Bone marrow (tissue), 2 donors: ENCODE data around the gene ZCCHC2.

Experiments used
- DNase-seq, 2 donors: peaks; one replicate each; lab custom pipeline; 2025; lab: John Stamatoyannopoulos, UW

Gene ZCCHC2

GRCh38 chr18:62609764-62610163, 86.9 kb downstream of the ZCCHC2 start:
- DNase-seq: no peak

DNA sequence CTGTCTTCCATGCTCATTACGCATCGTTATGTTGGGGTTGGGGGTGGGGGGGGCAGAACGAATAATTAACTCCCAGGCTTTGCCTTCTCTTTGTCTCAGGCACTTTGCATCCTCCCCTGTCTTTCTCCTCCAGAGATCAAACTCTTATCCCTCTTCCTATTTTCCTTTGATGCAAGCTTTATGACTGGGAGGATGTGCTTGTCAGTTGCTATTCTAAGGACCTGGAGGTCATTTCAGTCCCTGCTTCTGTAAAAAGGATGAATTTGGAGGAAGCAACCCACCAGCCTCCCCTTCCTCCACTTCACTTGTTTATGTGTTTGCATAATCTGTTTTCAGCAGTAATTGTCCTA, 87.5 kb downstream of the ZCCHC2 start:
- DNase-seq: no peak

DNA sequence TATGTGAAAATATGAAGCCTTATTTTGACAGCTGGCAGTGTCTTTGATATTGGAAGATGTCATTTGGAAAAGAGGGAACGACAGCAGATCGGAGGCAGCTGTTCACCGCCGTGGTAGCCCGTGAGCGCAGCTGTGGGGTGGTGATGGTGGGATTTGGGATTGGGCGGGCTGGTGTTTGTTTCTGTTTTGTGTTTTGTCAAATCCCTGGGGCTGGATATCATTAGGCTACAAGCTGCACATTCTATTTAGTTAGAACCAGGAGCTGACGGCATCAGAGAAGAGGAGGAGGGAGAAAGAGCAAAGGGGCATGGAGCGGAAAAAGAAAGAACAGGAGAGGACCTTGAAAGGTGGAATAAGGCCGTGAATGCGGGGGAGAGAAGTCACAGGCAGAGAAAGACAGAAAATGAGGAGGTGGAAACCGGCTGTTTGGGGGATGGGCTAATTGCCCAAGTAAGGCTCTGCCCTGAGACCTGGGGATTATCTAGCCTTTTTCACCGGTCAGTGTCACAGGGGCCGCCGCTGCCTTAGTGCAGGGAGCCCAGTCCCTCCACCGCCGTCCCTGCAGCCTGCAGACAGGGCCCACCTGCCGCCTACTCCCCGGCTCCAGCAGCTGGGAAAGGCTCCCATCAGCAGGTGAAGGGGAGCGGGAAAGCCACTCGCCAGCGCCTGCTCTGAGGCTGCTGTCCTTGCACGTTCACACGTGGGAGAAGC, 88.0 kb downstream of the ZCCHC2 start:
- no peak for DNase-seq

DNA sequence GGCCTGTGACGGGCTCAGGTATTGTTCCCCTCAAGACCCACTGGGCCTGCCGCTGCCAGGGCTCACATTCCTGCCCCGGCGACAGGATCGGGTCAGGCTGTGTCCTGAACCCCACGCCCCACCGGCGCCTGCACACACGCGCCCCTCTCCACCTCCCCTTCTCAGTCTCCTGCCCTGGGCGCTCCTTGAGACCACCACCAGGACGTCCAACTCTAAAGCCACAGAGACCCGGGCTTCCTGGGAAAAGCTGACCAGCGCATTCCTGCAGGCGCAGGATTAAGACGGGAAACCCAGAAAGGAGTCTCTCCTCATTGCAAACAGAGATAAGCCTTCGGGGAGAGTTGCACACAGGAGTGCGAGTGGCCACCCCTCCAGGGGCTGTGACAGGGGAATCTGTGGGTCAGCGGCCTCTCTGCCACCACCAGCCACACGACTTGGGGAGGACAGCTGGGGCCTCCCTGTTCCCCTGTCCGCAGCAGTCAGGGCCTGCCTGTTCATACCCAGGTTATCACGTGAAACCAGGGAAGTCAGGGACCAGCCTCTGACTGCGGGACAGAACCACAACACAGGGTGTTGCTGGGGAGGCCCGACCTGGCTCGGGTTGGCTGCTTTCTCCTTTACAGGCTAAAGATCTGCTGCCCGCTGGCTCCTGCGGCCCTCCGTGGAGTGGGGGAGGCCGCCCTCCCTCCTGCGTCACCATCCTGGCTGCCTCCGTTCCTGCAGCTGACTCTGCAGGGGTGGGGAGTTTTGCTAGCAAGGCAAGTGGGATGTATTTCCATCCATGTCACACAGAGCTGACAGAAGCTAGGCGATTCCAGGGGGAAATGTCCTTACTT, 88.8 kb downstream of the ZCCHC2 start:
- DNase-seq: no peak

GRCh38 chr18:62612289-62612645, 89.4 kb downstream of the ZCCHC2 start:
- no peak for DNase-seq

- DNase-seq: no peak
Measured at GRCh38 chr18:62612776-62613175, 90.0 kb downstream of the ZCCHC2 start.

- no peak for DNase-seq
Measured at GRCh38 chr18:62614494-62614893, 91.7 kb downstream of the ZCCHC2 start.

DNA sequence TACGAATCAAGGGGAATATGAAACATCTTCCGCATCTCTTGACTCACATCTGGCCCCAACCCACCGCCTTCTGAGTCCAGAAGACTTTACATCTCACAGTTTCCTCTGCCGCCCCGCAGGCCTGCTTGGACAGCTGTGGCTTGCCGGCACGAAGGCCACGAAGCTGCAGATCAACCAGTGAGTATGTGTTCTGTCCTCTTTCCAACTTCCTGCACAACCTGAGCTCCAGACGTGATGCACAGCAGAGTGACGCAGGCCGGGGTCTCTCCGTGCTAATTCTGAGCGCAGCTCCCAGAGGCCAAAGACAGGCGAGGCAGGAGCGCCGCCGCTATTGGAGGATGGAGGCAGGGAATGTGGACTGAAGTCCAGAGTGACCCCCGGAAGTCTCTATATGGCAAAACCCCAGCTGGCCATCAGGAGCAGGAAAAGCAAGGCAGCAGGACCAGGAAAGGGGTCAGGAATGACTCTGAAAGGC, 93.5 kb downstream of the ZCCHC2 start:
- DNase-seq: no peak

- DNase-seq: no peak
Measured at GRCh38 chr18:62617793-62618591, 95.2 kb downstream of the ZCCHC2 start.

- DNase-seq: no peak
Measured at GRCh38 chr18:62618735-62619134, 95.9 kb downstream of the ZCCHC2 start.

- no peak for DNase-seq
Measured at GRCh38 chr18:62621546-62621945, 98.7 kb downstream of the ZCCHC2 start.

- no peak for DNase-seq
Measured at GRCh38 chr18:62625019-62625418, 102.2 kb downstream of the ZCCHC2 start.
